Activated T-cell treated with anti-CD3 and anti-CD28 coated beads for 48 hours (primary cell): Measurements from ENCODE around the gene C12orf75.
"Not testable (repeated sequence)": the region's sequence is repeated elsewhere in the genome, so short reads cannot be mapped to it uniquely, and the experiment has no call there.

Experiments
- DNase-seq: peaks from one replicate; pipeline ENCODE4 v3.0.0-alpha.2; 2020; ENCODE audit warnings: low read depth

C12orf75 gene

DNA sequence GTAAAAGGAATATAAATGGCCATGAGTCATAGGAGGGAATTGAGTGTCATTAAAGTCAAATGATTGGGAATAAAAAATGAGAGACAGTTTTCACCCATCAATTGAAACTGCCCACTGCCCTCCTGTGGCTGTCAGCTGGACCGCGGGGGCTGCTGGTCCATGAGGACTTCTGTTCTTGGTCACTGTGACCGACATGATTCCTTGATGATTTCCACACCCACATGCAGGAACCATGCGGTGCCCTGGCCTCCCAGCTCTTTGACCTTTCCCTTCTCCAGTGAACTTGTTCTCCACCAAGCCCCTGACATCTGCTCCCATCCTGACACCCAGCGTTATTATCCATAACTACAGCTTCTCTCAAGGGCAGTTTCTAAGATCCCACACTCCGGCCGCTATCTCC lies 48.4 kb downstream of the C12orf75 start:
- DNase-seq = no peak

- no peak for DNase-seq
Measured at GRCh38 chr12:105382771-105383622, 52.5 kb downstream of the C12orf75 start.

- no peak for DNase-seq
Measured at GRCh38 chr12:105384220-105384619, 53.7 kb downstream of the C12orf75 start.

- no peak for DNase-seq
Measured at GRCh38 chr12:105384916-105385535, 54.5 kb downstream of the C12orf75 start.

DNA sequence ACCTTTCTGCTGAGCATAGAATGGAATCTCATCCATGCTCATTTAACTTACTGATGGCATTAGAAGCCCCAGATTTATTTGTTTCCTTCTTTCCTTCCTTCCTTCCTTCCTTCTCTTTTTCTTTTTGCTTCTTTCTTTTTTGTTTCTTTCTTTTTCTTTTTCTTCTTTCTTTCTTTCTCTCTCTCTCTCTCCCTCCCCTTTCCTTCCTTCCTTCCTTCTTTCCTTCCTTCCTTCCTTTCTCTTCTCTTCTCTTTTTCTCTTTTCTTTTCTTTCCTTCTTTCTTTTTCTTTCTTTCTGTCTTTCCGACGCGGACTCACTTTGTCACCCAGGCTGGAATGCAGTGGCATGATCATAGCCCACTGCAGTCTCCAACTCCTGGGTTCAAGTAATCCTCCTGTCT lies 55.9 kb downstream of the C12orf75 start:
- DNase-seq = no peak

GRCh38 chr12:105391231-105391630 lies 60.7 kb downstream of the C12orf75 start:
- DNase-seq = no peak

- DNase-seq = no peak
Measured at GRCh38 chr12:105393587-105393986, 63.1 kb downstream of the C12orf75 start.

DNA sequence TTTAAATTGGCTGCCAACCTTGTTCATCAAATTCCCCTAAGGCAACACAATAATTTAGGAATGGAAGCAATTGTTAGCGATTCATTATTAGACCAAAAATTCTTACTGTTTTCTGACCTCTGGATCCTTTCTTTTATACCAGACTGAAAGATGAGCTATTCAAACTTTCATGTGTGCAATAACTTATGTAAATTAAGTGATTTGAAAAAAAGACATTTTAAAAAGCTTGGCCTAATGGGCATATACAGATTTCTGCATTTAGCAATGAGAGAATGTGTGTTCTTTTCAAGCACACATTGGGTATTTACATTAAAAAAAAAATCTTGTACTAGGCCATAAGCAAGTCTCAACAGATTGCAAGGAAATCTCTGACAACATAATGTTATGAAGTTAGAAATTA lies 65.5 kb downstream of the C12orf75 start:
- DNase-seq = no peak

DNA sequence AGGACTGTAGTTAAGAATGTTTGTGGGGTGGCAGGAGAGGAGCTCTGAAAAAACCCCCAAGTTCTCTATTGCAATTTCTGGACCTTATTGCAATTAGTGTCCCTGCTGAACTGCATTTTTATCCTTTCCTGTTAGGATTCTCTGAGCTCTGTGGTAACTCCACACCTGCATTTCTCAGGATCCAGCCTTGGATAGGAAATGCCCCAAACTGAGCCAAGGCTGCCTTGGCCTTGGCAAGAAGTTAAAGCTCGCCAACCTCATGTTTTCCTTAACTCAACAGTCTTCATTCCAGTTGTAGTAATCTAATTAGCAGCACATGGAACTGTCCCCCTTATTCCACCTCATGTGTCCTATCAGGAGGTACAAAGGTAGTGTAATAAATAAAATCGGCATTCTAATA lies 66.5 kb downstream of the C12orf75 start:
- no peak for DNase-seq

GRCh38 chr12:105398930-105399329 lies 68.4 kb downstream of the C12orf75 start:
- DNase-seq = no peak

GRCh38 chr12:105399428-105400081 lies 69.1 kb downstream of the C12orf75 start:
- DNase-seq = no peak

GRCh38 chr12:105400227-105400626 lies 69.7 kb downstream of the C12orf75 start:
- DNase-seq = no peak

- no peak for DNase-seq
Measured at GRCh38 chr12:105401198-105401597, 70.7 kb downstream of the C12orf75 start.

DNA sequence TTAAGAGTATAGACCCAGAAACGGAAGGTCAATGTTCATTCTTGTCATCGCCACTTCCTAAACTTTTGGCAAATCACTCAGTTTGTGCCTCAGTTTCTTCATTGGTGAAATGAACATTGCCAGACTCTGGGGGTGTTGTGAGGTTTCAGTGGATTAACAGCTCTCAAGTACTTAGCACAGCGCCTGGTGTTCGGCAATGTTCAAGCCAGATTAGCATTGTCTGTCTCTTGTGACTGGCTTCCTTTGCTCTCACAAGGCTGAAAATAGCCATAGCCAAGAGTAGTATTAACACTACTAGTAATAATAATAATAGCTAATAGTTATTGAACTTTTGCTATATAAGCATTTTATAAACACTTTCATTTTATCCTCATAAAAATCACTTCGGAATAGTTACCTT lies 71.9 kb downstream of the C12orf75 start:
- no peak for DNase-seq

DNA sequence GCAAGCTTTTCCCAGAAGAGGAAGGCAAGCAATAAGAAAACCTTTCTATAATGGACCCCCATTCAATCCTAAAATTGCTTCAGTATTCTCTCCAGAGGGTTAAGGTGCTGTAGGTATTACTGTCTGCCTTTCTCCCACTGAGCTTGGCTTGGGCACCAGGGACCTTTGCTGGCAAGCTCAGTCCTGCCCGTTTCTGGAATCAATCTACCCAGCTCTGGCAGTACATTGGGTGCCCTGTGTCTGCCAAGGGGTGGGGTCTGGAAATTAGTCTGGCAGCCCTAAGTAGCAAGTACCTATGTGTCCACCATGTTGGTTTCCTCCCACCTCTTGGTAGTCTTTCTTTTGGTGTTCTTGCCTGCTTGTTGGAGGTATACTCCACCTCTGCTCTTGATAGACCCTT lies 72.6 kb downstream of the C12orf75 start:
- no peak for DNase-seq

DNA sequence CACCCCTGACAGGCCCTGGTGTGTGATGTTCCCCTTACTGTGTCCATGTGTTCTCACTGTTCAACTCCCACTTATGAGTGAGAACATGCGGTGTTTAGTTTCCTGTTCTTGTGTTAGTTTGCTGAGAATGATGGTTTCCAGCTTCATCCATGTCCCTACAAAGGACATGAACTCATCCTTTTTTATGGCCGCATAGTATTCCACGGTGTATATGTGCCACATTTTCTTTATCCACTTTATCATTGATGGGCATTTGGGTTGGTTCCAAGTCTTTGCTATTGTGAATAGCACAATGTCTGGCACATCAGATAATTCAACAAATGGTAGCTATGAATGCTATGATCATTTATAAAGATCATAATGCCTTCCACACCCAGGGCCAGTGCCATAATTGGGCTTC lies 73.6 kb downstream of the C12orf75 start:
- not testable (repeated sequence) for DNase-seq

DNA sequence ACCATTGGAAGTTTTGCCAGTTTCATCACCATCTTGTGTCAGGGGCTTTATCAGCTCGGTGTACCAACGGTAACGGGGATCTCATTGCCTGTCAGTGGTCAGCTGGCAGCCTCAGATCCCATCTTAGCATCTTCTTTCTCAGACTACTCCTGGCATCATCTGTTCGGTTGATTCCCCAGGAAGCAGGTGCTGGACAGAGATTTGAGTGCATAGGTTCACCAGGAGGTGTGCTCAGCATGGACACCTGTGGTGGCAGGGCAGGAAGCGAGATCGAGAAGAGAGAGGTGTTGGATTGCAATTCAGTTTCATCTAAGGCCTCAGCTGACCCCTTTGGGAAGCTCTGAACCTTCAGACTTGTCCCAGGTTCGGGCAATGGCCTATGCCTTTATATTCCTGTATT lies 76.0 kb downstream of the C12orf75 start:
- no peak for DNase-seq

DNA sequence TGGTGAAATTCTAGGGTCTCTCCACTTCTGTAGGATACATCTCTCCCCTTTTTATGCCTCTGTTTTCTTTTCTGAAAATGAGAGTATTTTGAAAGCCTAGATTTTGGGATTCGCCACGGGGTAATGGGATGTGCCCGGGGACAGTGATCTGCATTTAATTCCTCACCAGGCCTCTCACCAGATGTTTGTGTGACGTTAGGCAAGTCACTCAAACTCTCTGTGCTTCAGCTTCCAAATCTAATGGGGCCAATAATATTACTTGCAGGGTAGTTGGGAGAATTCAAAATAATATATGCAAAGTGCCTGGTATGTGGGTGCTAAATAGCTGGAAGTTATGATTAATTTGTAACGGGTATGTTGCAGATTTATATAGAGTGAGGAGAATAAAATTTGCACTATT lies 78.8 kb downstream of the C12orf75 start:
- no peak for DNase-seq

- no peak for DNase-seq
Measured at GRCh38 chr12:105409801-105410471, 79.4 kb downstream of the C12orf75 start.

DNA sequence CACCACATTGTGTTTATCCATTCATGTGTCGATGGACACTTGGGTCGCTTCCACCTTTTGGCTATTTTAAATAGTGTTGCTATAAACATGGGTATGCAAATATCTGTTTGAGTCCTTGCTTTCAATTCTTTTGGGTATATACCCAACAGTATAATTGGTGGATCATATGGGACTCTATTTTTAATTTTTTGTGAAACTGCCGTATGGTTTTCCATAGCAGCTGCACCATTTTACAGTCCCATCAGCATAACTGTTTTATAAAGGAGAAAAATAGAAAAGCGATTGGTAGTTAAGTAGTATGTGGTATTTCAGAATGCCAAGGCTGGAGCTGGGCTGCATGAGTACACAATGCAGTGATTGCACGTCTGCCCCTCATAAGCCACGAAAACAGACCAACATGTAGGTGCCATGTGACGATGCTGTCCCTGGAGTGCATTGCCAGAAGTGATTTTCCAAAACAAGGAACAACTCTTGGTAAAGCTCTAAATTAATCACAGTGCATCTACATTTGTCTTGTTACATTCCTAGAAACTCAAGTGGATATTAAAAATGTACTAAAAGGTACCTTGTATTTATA lies 83.5 kb downstream of the C12orf75 start:
- DNase-seq = no peak

GRCh38 chr12:105417732-105418131 lies 87.2 kb downstream of the C12orf75 start:
- no peak for DNase-seq

- DNase-seq = no peak
Measured at GRCh38 chr12:105418229-105418628, 87.7 kb downstream of the C12orf75 start.
